HL-60 (cell line): ENCODE measurements around the gene SHKBP1.

Source experiments
- CTCF ChIP-seq: IDR thresholded peaks from one replicate; pipeline ENCODE4 v1.5.1; 2011; ENCODE audit warnings: low read length, control low read depth, inconsistent platforms; ENCODE audit not compliant: insufficient read depth
- GABPA ChIP-seq: IDR thresholded peaks from 2 replicates; pipeline ENCODE4 v1.6.1; 2012; ENCODE audit warnings: low read depth
- POLR2AphosphoS5 ChIP-seq: IDR thresholded peaks from 2 replicates; pipeline ENCODE4 v1.6.1; 2012; ENCODE audit warnings: low read depth
- REST ChIP-seq: IDR thresholded peaks from 2 replicates; pipeline ENCODE4 v1.6.1; 2012; ENCODE audit warnings: low read depth; ENCODE audit not compliant: insufficient replicate concordance
- SPI1 ChIP-seq: IDR thresholded peaks from 2 replicates; pipeline ENCODE4 v1.6.1; 2012; ENCODE audit warnings: low read depth, mild to moderate bottlenecking, borderline replicate concordance

GRCh38 chr19:40599902-40600569 lies 23.4 kb downstream of the SHKBP1 start:
- TF ChIP-seq CTCF = no peak
- no peak for TF ChIP-seq POLR2AphosphoS5
- TF ChIP-seq REST = no peak
- no peak for TF ChIP-seq GABPA
- TF ChIP-seq SPI1 = no peak
